Measurements from ENCODE around the gene SOX6.
"Not testable (repeated sequence)": the region's sequence is repeated elsewhere in the genome, so short reads cannot be mapped to it uniquely, and the experiment has no call there.

The SOX6 gene

DNA sequence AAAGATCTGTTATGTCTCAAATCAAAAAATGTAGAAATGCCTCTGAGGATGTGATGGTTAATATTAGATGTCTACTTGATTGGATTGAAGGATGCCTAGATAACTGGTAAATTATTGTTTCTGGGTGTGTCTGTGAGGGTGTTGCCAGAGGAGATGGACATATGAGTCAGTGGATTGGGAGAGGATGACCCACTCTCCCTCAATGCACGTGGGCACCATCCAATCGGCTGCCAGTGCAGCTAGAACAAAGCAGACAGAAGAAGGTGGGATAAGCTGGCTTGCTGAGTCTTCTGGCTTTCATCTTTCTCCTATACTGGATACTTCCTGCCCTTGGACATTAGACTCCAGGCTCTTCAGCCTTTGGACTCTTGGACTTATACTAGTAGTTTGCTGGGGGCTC lies 430.3 kb downstream of the SOX6 start:
- H3K4me1 ChIP-seq (ENCODE audit: insufficient read depth, low read length, poor library complexity, severe bottlenecking): no peaks in the 10 kb centered on the region
- H4K20me1 ChIP-seq (ENCODE audit: insufficient read depth, low read length, poor library complexity, severe bottlenecking): no peaks in the 10 kb centered on the region
- H3K9me3 ChIP-seq (ENCODE audit: insufficient read depth, low read depth, low read length): no peaks in the 10 kb centered on the region
- H3K4me2 ChIP-seq (ENCODE audit: low read depth, low read length, poor library complexity, severe bottlenecking): no peak overlapping the region
- TF ChIP-seq, protein P1, sequence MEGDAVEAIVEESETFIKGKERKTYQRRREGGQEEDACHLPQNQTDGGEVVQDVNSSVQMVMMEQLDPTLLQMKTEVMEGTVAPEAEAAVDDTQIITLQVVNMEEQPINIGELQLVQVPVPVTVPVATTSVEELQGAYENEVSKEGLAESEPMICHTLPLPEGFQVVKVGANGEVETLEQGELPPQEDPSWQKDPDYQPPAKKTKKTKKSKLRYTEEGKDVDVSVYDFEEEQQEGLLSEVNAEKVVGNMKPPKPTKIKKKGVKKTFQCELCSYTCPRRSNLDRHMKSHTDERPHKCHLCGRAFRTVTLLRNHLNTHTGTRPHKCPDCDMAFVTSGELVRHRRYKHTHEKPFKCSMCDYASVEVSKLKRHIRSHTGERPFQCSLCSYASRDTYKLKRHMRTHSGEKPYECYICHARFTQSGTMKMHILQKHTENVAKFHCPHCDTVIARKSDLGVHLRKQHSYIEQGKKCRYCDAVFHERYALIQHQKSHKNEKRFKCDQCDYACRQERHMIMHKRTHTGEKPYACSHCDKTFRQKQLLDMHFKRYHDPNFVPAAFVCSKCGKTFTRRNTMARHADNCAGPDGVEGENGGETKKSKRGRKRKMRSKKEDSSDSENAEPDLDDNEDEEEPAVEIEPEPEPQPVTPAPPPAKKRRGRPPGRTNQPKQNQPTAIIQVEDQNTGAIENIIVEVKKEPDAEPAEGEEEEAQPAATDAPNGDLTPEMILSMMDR (conservative IDR thresholded peaks at IDR 0.05; ENCODE audit: low read length): no peak
- TF ChIP-seq EZH2phosphoT487 (IDR thresholded peaks at IDR 0.05; ENCODE audit: borderline replicate concordance): no peak
- no peak overlapping the region for H2AFZ ChIP-seq (ENCODE audit: low read length)
- H3F3A ChIP-seq (ENCODE audit: low read depth): no peaks in the 10 kb centered on the region
- H3K9me2 ChIP-seq (replicated peaks; ENCODE audit: low read depth, low read length): no peaks in the 10 kb centered on the region
- no peak overlapping the region for H3K9ac ChIP-seq (ENCODE audit: low read depth, low read length, poor library complexity, severe bottlenecking)
- no peak overlapping the region for H3K4me3 ChIP-seq (ENCODE audit: low read length, poor library complexity, severe bottlenecking)
- H3K27me3 ChIP-seq (ENCODE audit: insufficient read depth, low read length, poor library complexity, severe bottlenecking): no peaks in the 10 kb centered on the region
- H3K36me3 ChIP-seq (ENCODE audit: insufficient read depth, low read length): no peaks in the 10 kb centered on the region
- no peaks in the 10 kb centered on the region for H3K79me2 ChIP-seq (ENCODE audit: insufficient read depth, low read length)

DNA sequence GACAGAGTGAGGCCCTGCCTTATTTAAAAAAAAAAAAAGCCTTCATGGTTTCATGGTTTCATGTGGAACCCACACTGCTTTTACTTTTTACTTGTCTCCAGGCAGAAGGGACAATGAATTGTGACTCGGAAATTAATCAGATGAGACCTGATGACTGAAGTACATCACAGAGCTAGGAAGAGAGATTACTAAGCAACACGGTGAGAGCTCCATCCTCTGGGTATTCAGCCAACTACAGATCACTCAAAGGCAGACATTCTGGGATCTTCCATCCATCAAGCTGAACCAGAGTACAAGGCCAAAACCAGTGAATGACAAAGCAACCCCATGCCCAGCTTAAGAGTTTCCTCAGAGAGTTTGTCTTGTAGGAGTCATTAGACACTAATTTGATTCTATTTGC lies 433.2 kb downstream of the SOX6 start:
- Histone ChIP-seq H3K27me3 (ENCODE audit: insufficient read depth, low read length, poor library complexity, severe bottlenecking) (no peaks in the 10 kb centered on the region), H3F3A (ENCODE audit: low read depth) (no peaks in the 10 kb centered on the region)

DNA sequence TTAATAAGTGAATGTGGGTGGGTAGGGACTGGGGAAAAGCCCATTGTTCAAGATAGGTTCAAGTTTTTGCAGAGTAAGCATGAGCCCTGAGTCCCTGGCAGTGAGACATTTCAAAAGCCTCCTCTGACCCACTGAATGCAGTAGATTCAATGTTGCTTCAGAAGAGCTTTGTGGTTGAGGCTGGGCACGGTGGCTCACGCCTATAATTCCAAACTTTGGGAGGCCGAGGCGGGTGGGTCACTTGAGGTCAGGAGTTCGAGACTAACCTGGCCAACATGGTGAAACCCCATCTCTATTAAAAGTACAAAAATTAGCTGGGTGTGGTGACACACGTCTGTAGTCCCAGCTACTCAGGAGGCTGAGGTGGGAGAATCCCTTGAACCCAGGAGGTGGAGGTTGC lies 433.6 kb downstream of the SOX6 start:
- not testable (repeated sequence) for H3K36me3 ChIP-seq (ENCODE audit: insufficient read depth, low read length); H3K4me1 ChIP-seq (ENCODE audit: insufficient read depth, low read length, poor library complexity, severe bottlenecking); H3K9me2 ChIP-seq (replicated peaks; ENCODE audit: low read depth, low read length); H3K9me3 ChIP-seq (ENCODE audit: insufficient read depth, low read depth, low read length); H2AFZ ChIP-seq (ENCODE audit: low read length); H3K27me3 ChIP-seq (ENCODE audit: insufficient read depth, low read length, poor library complexity, severe bottlenecking); H3K9ac ChIP-seq (ENCODE audit: low read depth, low read length, poor library complexity, severe bottlenecking); H3K4me3 ChIP-seq (ENCODE audit: low read length, poor library complexity, severe bottlenecking); H3K4me2 ChIP-seq (ENCODE audit: low read depth, low read length, poor library complexity, severe bottlenecking); H3F3A ChIP-seq (ENCODE audit: low read depth); H3K79me2 ChIP-seq (ENCODE audit: insufficient read depth, low read length); H4K20me1 ChIP-seq (ENCODE audit: insufficient read depth, low read length, poor library complexity, severe bottlenecking)

More for the DNA sequence above, 433.2 kb downstream of the SOX6 start:
- TF ChIP-seq, protein P1 (conservative IDR thresholded peaks at IDR 0.05; ENCODE audit: low read length): no peak
- TF ChIP-seq EZH2phosphoT487 (IDR thresholded peaks at IDR 0.05; ENCODE audit: borderline replicate concordance): no peak
- Histone ChIP-seq H3K4me3 (ENCODE audit: low read length, poor library complexity, severe bottlenecking) (no peak overlapping the region), H3K79me2 (ENCODE audit: insufficient read depth, low read length) (no peaks in the 10 kb centered on the region), H3K9me3 (ENCODE audit: insufficient read depth, low read depth, low read length) (no peaks in the 10 kb centered on the region), H3K36me3 (ENCODE audit: insufficient read depth, low read length) (no peaks in the 10 kb centered on the region), H3K4me1 (ENCODE audit: insufficient read depth, low read length, poor library complexity, severe bottlenecking) (no peaks in the 10 kb centered on the region), H4K20me1 (ENCODE audit: insufficient read depth, low read length, poor library complexity, severe bottlenecking) (no peaks in the 10 kb centered on the region), H2AFZ (ENCODE audit: low read length) (no peak overlapping the region), H3K9ac (ENCODE audit: low read depth, low read length, poor library complexity, severe bottlenecking) (no peak overlapping the region), H3K9me2 (replicated peaks; ENCODE audit: low read depth, low read length) (no peaks in the 10 kb centered on the region), H3K4me2 (ENCODE audit: low read depth, low read length, poor library complexity, severe bottlenecking) (no peak overlapping the region)

- H3F3A ChIP-seq (ENCODE audit: low read depth): no peaks in the 10 kb centered on the region
- no peaks in the 10 kb centered on the region for H3K27me3 ChIP-seq (ENCODE audit: insufficient read depth, low read length, poor library complexity, severe bottlenecking)
- no peaks in the 10 kb centered on the region for H3K79me2 ChIP-seq (ENCODE audit: insufficient read depth, low read length)
- no peak overlapping the region for H3K9ac ChIP-seq (ENCODE audit: low read depth, low read length, poor library complexity, severe bottlenecking)
- H3K9me3 ChIP-seq (ENCODE audit: insufficient read depth, low read depth, low read length): no peaks in the 10 kb centered on the region
- no peaks in the 10 kb centered on the region for H3K36me3 ChIP-seq (ENCODE audit: insufficient read depth, low read length)
- no peak overlapping the region for H3K4me3 ChIP-seq (ENCODE audit: low read length, poor library complexity, severe bottlenecking)
- no peak overlapping the region for H3K4me2 ChIP-seq (ENCODE audit: low read depth, low read length, poor library complexity, severe bottlenecking)
- H3K9me2 ChIP-seq (replicated peaks; ENCODE audit: low read depth, low read length): no peaks in the 10 kb centered on the region
- TF ChIP-seq, protein P1 (conservative IDR thresholded peaks at IDR 0.05; ENCODE audit: low read length): no peak
- no peak for TF ChIP-seq EZH2phosphoT487 (IDR thresholded peaks at IDR 0.05; ENCODE audit: borderline replicate concordance)
- H2AFZ ChIP-seq (ENCODE audit: low read length): no peak overlapping the region
- H3K4me1 ChIP-seq (ENCODE audit: insufficient read depth, low read length, poor library complexity, severe bottlenecking): no peaks in the 10 kb centered on the region
- H4K20me1 ChIP-seq (ENCODE audit: insufficient read depth, low read length, poor library complexity, severe bottlenecking): no peaks in the 10 kb centered on the region
Measured at GRCh38 chr11:15920856-15921629, 435.3 kb downstream of the SOX6 start.

All from Loucy (cell line).